Activated gamma-delta T cell treated with Interleukin-2 at 50 U/mL for 16 hours (primary cell): ENCODE data around the gene SNW1.
"Not testable (repeated sequence)": the region's sequence is repeated elsewhere in the genome, so short reads cannot be mapped to it uniquely, and the experiment has no call there.

ENCODE experiments used
- DNase-seq: peaks from one replicate; pipeline ENCODE4 v3.0.0-alpha.2; 2020

Gene SNW1

GRCh38 chr14:77760381-77761204 lies at the start of gene SNW1:
SNW1 (minus strand) TSS chr14:77761156; CDS start chr14:77761127, 29 bp downstream.
- peak; percentile 88 for DNase-seq

- DNase-seq, result no peak
Measured at GRCh38 chr14:77809011-77809410, 48.1 kb upstream of the SNW1 start.

DNA sequence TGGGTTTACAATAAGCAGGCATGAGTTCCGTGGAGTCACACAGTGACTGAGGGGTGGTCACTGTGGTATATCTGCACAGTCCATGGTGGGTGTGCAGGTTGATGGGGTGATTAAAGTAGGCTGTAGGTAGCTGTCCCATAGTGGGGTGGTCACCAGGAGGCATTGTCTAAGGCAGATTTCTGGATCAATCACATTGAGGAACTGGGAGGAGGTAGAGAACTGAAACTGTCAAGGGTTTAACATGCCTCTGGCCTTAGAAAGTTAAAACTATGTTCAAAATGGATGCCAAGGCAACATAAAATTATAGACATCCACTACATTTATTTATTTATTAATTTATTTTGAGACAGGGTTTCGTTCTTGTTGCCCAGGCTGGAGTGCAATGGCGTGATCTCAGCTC lies 47.3 kb upstream of the SNW1 start:
- DNase-seq, result no peak

DNA sequence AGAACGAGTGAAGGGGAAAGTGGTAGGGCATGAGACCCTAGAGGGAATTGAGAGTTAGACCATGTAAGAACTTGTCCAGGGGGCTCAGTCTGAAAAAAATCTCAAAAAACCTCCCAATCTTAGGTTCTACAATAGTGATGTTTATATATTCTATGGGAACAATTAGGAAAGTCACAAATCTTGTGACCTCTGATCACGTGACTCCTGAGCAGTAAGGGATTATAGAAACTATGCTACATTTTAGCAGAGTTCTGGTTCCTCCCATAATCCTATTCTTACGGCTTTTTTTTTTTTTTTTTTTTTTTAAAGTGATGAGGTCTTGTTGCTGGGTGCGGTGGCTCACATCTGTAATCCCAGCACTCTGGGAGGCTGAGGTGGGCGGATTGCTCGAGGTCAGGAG lies 44.8 kb upstream of the SNW1 start:
- no peak for DNase-seq

DNA sequence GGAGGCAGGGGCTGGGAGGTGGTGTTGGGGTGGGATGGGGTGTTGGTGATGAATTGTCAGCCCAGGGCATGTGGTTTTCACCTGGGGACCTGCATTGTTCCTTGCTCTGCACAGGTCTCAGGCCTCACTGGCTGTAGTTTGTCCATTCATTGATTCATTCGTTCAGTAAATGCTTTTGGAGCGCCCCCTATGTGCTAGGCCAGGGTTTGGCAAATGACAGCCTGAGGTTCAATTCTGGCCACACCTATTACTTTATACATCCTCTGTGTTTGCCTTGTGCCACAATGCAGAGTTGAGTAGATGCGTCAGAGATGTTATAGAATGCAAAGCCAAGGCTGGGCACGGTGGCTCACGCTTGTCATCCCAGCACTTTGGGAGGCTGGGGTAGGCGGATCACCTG lies 43.6 kb upstream of the SNW1 start:
- no peak for DNase-seq

DNA sequence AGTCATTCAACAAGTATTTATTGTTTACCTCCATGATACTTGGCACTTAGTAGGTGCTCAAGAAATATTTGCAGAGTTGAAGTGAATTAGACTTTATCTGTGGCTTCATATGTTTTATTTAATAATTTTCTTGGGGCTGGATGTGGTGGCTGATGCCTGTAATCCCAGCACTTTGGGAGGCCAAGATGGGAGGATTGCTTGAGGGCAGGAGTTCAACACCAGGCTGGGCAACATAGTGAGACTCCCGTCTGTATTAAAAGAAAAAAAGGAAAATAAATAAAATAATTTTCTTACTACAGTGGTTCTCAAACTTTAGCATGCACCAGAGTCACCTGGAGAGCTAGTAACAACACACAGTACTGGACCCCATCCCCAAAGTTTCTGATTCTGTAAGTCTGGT lies 39.9 kb upstream of the SNW1 start:
- DNase-seq, result no peak

DNA sequence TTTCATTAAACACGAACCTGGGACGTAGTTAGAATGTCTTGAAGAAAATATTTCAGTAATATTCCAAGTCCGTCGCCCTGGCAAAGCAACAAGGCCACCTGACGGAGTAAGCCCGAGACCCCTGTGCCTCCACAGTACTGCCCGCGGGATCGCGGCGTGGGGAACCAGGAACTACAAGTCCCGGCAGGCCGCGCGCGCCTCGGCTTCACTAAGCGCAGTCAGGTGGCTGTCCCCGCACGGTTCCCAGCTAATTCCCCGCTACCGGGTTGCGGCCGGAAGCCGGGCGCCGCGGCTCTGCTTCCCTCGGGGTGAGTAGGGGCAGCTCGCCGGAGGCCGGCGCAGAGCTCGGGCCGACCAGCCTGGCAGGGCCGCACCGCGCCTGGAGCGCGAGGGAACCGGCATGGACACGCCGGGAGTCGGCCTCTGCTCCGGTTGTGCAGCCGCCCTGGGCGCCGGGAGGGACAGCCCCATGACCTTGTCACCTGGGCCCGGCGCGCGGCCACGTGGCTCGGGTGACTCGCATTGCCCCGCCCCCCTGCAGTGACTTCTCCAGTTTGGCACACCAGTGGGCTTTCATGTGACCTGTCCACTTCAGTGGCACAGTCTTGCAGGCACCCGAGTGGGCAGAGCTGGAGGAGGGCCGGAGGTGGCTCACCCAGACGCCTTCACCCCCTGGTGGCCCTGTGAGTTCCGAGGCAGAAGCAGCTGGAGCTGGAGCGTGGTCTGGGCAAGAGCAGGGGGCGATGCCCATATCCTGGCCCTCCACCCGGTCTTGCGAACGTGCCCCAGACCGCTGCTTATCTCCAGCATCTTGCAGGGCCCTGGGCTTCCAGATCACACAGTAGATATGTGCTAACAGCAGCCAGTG lies 39.1 kb upstream of the SNW1 start, which contains the start of gene ADCK1:
Gene ADCK1 (plus strand): TSS at position 247 of the 868 bp plus-strand sequence. CDS start 18,870 bp downstream, outside the sequence.
- peak; percentile 76 for DNase-seq

- not testable (repeated sequence) for DNase-seq
Measured at GRCh38 chr14:77799456-77799855, 38.5 kb upstream of the SNW1 start.

GRCh38 chr14:77794357-77794756 lies 33.4 kb upstream of the SNW1 start:
- no peak for DNase-seq

- not testable (repeated sequence) for DNase-seq
Measured at GRCh38 chr14:77793255-77793654, 32.3 kb upstream of the SNW1 start.

- no peak for DNase-seq
Measured at GRCh38 chr14:77791225-77791600, 30.3 kb upstream of the SNW1 start.

GRCh38 chr14:77790566-77791224 lies 29.7 kb upstream of the SNW1 start:
- no peak for DNase-seq

DNA sequence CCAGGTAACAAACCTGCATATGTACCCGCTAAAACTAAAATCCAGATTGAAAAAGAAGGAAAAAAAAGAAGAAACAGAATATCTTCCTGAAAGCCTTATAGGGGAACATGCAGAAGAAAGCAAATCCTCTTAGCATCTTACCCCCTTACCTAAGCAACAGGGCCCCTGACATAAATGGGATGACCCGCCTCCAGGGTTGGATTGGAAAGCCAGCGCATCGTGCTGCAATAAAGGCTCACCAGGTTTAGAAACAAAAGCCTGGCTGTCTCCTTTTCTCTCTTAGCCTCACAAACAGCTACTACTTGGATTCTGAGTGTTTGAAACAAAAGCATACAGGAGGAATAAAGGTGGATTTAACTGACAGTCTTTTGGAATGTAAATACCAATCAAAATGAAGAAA lies 25.2 kb upstream of the SNW1 start:
- DNase-seq, result no peak

DNA sequence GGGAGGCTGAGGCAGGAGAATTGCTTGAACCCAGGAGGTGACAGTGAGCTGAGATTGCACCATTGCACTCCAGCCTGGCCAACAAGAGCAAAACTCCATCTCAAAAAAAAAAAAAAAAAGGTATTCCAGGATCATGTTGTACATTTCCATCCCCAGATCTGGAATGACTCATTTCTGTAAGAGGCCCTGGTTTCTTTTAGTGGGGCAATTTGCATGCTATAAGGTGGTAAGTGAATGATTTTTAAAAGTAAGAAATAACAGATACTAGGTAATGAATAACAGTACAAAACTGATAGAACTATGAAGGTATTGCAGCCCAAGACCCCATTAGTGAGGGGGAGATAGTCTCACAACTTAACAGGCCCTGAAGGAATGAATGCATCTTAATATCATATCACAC lies 21.2 kb upstream of the SNW1 start:
- DNase-seq, result no peak

- not testable (repeated sequence) for DNase-seq
Measured at GRCh38 chr14:77773966-77774365, 13.0 kb upstream of the SNW1 start.

- DNase-seq, result not testable (repeated sequence)
Measured at GRCh38 chr14:77768442-77769069, 7.6 kb upstream of the SNW1 start.

DNA sequence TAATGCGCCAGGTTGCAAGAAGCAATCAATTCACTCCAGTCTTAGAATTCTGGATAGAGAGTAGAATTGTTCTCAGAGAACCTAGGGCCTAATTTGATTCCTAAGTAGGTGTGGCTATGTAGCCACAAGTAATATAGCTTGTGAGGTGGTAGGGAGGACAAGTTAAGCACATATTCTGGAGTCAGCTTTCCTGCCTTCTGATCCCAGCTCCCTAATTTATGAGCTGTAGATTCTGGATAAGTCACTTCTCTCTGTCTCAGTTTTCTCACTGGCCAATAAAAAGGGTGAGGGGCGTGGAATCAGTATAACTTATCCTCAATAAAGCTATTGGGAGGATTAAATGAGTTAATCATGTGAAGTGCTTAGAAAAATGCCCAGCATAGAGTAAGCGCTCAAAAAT lies 3.0 kb upstream of the SNW1 start:
- DNase-seq, result no peak

DNA sequence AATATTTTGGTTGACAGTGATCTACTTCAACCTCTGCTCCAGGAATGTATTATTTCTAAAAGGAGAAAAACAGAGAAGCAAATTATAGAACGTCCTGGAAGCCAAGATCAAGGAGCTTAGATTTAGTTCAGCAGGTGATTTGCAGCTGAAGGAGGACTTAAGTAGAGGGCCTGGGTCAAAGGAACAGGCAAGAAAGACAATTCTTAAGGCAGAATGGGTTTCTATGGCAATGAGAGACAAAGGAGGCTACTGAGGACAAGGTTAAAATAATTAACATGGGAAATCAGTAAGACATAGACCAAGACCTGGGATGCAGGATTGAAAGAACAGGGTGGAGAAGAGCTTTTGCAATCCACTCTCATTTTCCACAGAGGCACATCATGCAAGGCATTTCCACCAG lies 2.4 kb upstream of the SNW1 start:
- DNase-seq, result no peak

DNA sequence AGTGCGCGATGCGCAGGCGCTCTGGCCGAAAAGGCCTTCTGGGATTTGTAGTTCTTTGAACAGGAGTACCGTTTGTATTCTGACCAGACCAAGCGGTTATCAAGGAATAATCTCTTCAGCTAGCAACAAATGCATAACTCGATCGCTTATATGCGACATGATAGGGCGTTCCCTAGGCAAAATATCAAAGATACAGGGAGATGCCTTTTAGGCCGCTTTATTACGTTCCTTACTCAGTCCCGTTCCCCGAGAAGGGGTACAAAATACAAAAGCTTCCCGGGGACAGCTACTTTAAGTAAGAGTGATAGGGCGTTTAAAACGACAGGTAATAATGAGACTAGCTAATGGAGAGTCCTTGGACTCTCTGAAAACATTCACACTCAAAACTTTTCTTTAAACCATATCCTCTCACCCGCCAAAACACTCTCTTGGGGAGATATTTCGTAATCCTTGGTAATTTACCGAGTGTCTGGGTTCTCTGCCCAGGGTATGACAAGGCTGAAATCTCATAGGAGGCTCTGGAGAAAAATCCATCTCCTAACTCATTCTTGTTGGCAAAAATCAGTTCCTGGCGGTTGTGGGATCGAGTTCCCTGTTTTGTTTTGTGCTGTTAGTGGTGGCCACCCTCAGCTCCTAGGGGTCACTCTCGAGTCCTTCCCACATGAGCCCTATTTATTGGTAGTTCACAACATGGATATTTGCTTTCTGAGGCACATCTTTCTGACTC lies 412 bp upstream of the SNW1 start:
- no peak for DNase-seq

DNA sequence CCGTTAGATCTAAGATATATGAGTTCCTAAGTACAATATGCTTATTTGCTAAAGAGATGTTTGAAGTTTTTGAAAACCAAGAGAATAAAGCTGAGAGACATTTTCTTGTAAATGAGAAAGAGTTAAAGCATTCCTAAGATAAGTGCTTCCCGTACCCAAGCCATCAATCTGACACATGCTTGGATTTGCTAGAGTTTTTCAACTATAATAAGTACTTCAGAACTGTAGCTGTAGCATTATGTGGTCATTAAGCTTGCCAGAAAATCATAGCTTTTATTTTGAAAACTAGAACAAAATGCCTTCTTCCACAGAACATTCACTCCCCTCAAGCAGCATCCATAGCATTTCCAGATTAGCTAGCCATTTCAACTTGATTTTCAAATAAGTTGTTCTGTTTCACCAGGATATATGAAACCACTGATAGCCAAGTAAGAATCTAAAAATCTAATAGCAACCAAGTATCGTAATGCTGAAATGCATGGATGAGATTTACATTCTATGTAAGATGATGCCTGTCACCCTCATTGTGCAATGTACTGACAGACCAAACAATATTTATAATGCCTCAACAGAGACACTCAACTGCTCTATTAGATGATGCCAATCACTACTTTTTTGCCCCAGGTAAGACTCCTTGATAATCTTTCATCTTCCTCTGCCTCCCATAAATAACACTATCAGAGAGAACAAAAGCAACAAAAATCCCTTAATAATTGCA lies 8.0 kb downstream of the SNW1 start:
- DNase-seq, result no peak

DNA sequence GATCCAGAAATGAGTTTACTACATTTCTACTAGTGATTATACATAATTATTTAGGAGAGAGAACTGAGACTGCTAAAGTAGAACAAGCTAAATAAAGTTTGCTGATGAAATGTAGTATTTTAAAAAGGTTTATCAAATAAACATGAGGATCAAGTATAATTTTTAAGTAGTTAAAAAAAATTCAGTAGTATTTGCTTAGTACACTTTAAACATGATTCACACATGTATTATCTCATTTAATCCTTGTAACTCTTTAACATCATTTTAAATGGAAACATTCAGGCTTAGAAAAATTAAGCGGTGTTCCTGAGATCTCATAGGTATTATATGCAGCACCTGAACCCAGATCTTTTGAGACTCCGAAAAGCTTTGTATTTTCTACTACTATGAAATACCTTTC lies 8.7 kb downstream of the SNW1 start:
- DNase-seq, result no peak
